Left lung (tissue), 10 donors: ENCODE results near the gene TMEM175. TPM values are rescaled to one million over a fixed set of nuclear protein-coding genes. Genes with fewer than 3 reads are reported as not detected.

Experiments
- ATAC-seq: fragments of 200-7000 bp; cut with Tn5 transposase; one replicate; pipeline ENCODE4 v1.9.1; 2020; ENCODE audit warnings: moderate library complexity
- DNase-seq, 4 donors: peaks; one replicate each; pipeline ENCODE4 v3.0.0-alpha.2; 2013 to 2020
- H3K27ac ChIP-seq, 2 donors: fragments of 200-600 bp; sonication (generic) in 1 of 2; one replicate each; pipeline versions ENCODE4 v1.5.0 to v1.8.0; 2020 to 2021
- H3K27me3 ChIP-seq, 2 donors: fragments of 200-600 bp; sonication (generic) in 1 of 2; one replicate each; pipeline versions ENCODE4 v1.5.0 to v1.8.0; 2020 to 2021
- H3K36me3 ChIP-seq, 2 donors: fragments of 200-600 bp; sonication (generic) in 1 of 2; one replicate each; pipeline versions ENCODE4 v1.5.0 to v1.8.0; 2020 to 2021
- H3K4me1 ChIP-seq, 2 donors: fragments of 200-600 bp; one replicate each; pipeline ENCODE4 v1.8.0; 2021
- H3K4me3 ChIP-seq, 2 donors: fragments of 200-600 bp; sonication (generic) in 1 of 2; one replicate each; pipeline versions ENCODE4 v1.5.0 to v1.8.0; 2020 to 2021; ENCODE audit warnings: mild to moderate bottlenecking in 1 of 2
- H3K9me3 ChIP-seq, 2 donors: fragments of 200-600 bp; sonication (generic) in 1 of 2; one replicate each; pipeline versions ENCODE4 v1.5.0 to v1.8.0; 2020 to 2021
- intact Hi-C, 2 donors: fragments of 100-400 bp; cut with DNase I; formaldehyde crosslinking; loops; one replicate each; pipeline versions ENCODE4 v1.11.2 to v1.14.2; 2022
- polyA plus RNA-seq, 6 donors: library from polyadenylated mRNA; unstranded; fragments of 120-200 nt; gene quantifications; one replicate each; pipeline ENCODE4 v1.2.1, GENCODE V29; 2013; ENCODE audit not compliant: insufficient read length in 6 of 6
- total RNA-seq, 2 donors: library from RNA; stranded (reverse); fragmentation: NEBNext Ultra II Directional; extraction: Animal tissue kit (Norgen Biotek cat#: 25700); gene quantifications; one replicate each; pipeline ENCODE4 v1.2.1, GENCODE V29; 2021
- TF ChIP-seq, protein P1 (sequence below), 2 donors: fragments of 200-600 bp; sonication (generic) in 1 of 2; IDR thresholded peaks; one replicate each; pipeline versions ENCODE4 v1.5.0 to v1.8.0; 2021; ENCODE audit warnings: antibody characterized with exemption in 2 of 2
- donor health status: DM: no; HTN: yes; CAD: no.
- donor health status: DM: no; HTN: no; CAD: no.

TMEM175 gene
- total and polyA plus RNA-seq, 8 donors = 24.4 to 38.7 (median 27.6) TPM

- no peaks in the 10 kb centered on the region for H3K27me3 ChIP-seq
- ATAC-seq (no peak), DNase-seq (peak in 1 of 4 donors; percentile 58)
- no peak overlapping the region for H3K27ac ChIP-seq
- intact Hi-C loops = no loop called here
- H3K4me3 ChIP-seq = no peak overlapping the region
- TF ChIP-seq, protein P1, sequence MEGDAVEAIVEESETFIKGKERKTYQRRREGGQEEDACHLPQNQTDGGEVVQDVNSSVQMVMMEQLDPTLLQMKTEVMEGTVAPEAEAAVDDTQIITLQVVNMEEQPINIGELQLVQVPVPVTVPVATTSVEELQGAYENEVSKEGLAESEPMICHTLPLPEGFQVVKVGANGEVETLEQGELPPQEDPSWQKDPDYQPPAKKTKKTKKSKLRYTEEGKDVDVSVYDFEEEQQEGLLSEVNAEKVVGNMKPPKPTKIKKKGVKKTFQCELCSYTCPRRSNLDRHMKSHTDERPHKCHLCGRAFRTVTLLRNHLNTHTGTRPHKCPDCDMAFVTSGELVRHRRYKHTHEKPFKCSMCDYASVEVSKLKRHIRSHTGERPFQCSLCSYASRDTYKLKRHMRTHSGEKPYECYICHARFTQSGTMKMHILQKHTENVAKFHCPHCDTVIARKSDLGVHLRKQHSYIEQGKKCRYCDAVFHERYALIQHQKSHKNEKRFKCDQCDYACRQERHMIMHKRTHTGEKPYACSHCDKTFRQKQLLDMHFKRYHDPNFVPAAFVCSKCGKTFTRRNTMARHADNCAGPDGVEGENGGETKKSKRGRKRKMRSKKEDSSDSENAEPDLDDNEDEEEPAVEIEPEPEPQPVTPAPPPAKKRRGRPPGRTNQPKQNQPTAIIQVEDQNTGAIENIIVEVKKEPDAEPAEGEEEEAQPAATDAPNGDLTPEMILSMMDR (IDR thresholded peaks at IDR 0.05) = no peak
- no peaks in the 10 kb centered on the region for H3K9me3 ChIP-seq
- peaks cover 0 to 6% of the 10 kb centered on the region in 2 donors for H3K36me3 ChIP-seq
- peaks cover 0 to 4% of the 10 kb centered on the region in 2 donors for H3K4me1 ChIP-seq
Measured at GRCh38 chr4:946517-947471, 14.5 kb downstream of the TMEM175 start.

GRCh38 chr4:947491-947971 lies 15.3 kb downstream of the TMEM175 start:
- H3K27ac ChIP-seq = no peak overlapping the region
- no peak overlapping the region for H3K4me3 ChIP-seq
- no peaks in the 10 kb centered on the region for H3K27me3 ChIP-seq
- intact Hi-C loops = no loop called here
- peaks cover 0 to 9% of the 10 kb centered on the region in 2 donors for H3K36me3 ChIP-seq
- ATAC-seq (no peak), DNase-seq (peak in 1 of 4 donors; percentile 53)
- H3K4me1 ChIP-seq = peaks cover 0 to 4% of the 10 kb centered on the region in 2 donors
- H3K9me3 ChIP-seq = no peaks in the 10 kb centered on the region
- TF ChIP-seq, protein P1 (IDR thresholded peaks at IDR 0.05) = no peak

GRCh38 chr4:948101-948935 lies 16.1 kb downstream of the TMEM175 start:
- H3K4me3 ChIP-seq = no peak overlapping the region
- H3K4me1 ChIP-seq = peaks cover 0 to 4% of the 10 kb centered on the region in 2 donors
- H3K27me3 ChIP-seq = no peaks in the 10 kb centered on the region
- TF ChIP-seq, protein P1 (IDR thresholded peaks at IDR 0.05) = no peak
- intact Hi-C loops = no loop called here
- peaks cover 0 to 10% of the 10 kb centered on the region in 2 donors for H3K36me3 ChIP-seq
- no peaks in the 10 kb centered on the region for H3K9me3 ChIP-seq
- peak in 2 of 4 donors; percentile 21 to 58 for DNase-seq
- no peak for ATAC-seq
- no peak overlapping the region for H3K27ac ChIP-seq

DNA sequence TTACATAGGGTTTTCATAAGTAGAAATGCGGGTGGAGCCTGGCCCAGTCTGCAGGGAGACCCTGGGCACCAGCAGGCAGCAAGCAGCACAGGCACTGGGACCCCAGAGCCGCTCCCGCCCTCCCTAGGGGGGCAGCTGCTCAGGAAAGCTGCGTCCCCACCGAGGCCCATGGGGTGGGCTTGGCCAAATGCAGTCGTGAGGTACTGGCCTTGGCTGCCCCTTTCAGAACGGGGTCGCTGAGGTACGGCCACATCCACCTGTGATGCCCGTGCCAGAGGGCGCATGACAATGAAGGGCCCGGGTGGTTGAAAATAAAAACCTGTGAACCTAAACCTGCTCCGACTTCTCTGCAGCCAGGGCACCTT lies 16.7 kb downstream of the TMEM175 start:
- no peak overlapping the region for H3K27ac ChIP-seq
- DNase-seq = no peak
- TF ChIP-seq, protein P1 (IDR thresholded peaks at IDR 0.05) = no peak
- no peak overlapping the region for H3K4me3 ChIP-seq
- intact Hi-C loops = no loop called here
- peaks cover 0 to 16% of the 10 kb centered on the region in 2 donors for H3K36me3 ChIP-seq
- no peaks in the 10 kb centered on the region for H3K9me3 ChIP-seq
- H3K4me1 ChIP-seq = peaks cover 0 to 4% of the 10 kb centered on the region in 2 donors
- no peaks in the 10 kb centered on the region for H3K27me3 ChIP-seq
- ATAC-seq = no peak
